ENCODE data around the gene TMEM242. TPM values are rescaled to one million over a fixed set of nuclear protein-coding genes. Genes with fewer than 3 reads are reported as not detected.
A peak's percentile ranks its signal among the peaks of the same experiment; 100 is the strongest.
"Not testable (repeated sequence)": the region's sequence is repeated elsewhere in the genome, so short reads cannot be mapped to it uniquely, and the experiment has no call there.

Gene TMEM242
- total RNA-seq, 2 donors from 2014 or later: 10.8 to 11.9 TPM

DNA sequence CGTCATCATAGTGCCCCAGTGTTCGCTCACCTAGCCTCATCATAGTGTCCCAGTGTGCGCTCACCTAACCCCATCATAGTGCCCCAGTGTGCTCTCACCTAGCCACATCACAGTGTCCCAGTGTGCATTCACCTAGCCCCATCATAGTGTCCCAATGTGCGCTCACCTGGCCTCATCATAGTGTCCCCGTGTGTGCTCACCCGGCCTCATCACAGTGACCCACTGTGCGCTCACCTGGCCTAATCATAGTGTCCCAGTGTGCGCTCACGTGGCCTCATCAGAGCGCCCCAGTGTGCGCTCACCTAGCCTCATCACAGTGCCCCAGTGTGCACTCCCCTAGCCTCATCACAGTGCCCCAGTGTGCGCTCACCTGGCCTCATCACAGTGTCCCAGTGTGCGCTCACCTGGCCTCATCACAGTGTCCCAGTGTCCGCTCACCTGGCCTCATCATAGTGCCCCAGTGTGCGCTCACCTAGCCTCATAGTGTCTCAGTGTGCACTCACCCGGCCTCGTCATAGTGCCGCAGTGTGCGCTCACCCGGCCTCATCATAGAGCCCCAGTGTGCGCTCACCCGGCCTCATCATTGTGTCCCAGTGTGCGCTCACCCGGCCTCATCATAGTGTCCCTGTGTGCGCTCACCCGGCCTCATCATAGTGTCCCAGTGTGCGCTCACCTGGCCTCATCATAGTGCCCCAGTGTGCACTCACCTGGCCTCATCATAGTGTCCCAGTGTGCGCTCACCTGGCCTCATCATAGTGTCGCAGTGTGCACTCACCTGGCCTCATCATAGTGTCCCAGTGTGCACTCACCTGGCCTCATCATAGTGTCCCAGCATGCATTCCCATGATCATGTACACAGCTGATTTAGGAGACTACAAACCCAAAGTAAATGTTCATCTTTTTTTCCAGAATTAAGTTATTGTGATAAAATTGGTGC is 9.5 kb downstream of the TMEM242 start:
- Histone ChIP-seq H3K27me3 (no peaks in the 10 kb centered on the region), H3K9me3 (no peaks in the 10 kb centered on the region), H3K36me3 (no peaks in the 10 kb centered on the region), H3K27ac (no peak overlapping the region), H3K4me1 (no peaks in the 10 kb centered on the region), H3K9ac (ENCODE audit: low read depth in 2 of 2, low read length in 2 of 2) (no peak overlapping the region), H3K4me3 (no peak overlapping the region)
- DNase-seq: no peak
- intact Hi-C loops (cut with DNase I): no loop called here
- TF ChIP-seq, protein P1, sequence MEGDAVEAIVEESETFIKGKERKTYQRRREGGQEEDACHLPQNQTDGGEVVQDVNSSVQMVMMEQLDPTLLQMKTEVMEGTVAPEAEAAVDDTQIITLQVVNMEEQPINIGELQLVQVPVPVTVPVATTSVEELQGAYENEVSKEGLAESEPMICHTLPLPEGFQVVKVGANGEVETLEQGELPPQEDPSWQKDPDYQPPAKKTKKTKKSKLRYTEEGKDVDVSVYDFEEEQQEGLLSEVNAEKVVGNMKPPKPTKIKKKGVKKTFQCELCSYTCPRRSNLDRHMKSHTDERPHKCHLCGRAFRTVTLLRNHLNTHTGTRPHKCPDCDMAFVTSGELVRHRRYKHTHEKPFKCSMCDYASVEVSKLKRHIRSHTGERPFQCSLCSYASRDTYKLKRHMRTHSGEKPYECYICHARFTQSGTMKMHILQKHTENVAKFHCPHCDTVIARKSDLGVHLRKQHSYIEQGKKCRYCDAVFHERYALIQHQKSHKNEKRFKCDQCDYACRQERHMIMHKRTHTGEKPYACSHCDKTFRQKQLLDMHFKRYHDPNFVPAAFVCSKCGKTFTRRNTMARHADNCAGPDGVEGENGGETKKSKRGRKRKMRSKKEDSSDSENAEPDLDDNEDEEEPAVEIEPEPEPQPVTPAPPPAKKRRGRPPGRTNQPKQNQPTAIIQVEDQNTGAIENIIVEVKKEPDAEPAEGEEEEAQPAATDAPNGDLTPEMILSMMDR (IDR thresholded peaks at IDR 0.05): no peak

DNA sequence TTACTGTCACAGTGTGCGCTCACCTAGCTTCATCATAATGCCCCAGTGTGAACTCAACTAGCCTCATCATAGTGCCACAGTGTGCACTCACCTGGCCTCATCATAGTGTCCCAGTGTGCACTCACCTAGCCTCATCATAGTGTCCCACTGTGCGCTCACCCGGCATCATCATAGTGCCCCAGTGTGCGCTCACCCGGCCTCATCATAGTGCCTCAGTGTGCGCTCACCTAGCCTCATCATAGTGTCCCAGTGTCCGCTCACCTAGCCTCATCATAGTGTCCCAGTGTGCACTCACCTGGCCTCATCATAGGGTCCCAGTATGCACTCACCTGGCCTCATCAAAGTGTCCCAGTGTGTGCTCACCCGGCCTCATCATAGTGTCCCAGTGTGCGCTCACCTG is 10.6 kb downstream of the TMEM242 start:
- Histone ChIP-seq H3K27ac (no peak overlapping the region), H3K4me3 (no peak overlapping the region), H3K9ac (ENCODE audit: low read depth in 2 of 2, low read length in 2 of 2) (no peak overlapping the region), H3K9me3 (no peaks in the 10 kb centered on the region), H3K36me3 (no peaks in the 10 kb centered on the region), H3K4me1 (no peaks in the 10 kb centered on the region), H3K27me3 (no peaks in the 10 kb centered on the region)
- DNase-seq: no peak
- intact Hi-C loops (cut with DNase I): no loop called here
- TF ChIP-seq, protein P1 (IDR thresholded peaks at IDR 0.05): no peak

DNA sequence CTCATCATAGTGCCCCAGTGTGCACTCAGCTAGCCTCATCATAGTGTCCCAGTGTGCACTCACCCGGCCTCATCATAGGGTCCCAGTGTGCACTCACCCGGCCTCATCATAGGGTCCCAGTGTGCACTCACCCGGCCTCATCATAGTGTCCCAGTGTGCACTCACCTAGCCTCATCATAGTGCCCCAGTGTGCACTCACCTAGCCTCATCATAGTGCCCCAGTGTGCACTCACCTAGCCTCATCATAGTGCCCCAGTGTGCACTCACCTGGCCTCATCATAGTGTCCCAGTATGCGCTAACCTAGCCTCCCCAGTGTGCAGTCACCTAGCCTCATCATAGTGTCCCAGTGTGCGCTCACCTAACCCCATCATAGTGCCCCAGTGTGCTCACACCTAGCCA is 12.6 kb downstream of the TMEM242 start:
- H3K9me3 ChIP-seq; intact Hi-C loops (cut with DNase I); H3K27ac ChIP-seq: not testable (repeated sequence)

DNA sequence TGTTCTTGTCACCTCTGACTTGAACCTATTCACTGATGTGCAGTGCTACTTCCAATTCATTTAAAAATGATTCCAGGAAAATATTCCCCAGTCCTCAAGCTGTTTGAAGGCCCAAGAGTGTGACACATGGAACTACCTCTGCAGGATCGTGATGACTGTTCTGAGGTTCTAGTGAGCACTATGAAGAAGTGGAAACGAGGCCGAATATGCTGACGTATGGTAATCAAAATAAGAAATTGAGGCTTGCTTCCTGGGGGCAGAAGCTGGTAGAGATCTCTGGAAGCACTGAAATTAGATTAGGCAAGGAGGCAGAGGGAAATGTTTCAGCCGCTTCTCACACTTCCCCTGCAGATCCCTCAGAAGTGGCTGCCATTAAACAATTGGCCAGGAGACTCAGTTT is 15.7 kb downstream of the TMEM242 start:
- Histone ChIP-seq H3K27me3 (no peaks in the 10 kb centered on the region), H3K4me1 (peaks cover 10% of the 10 kb centered on the region), H3K9me3 (no peaks in the 10 kb centered on the region), H3K27ac (no peak overlapping the region), H3K9ac (ENCODE audit: low read depth in 2 of 2, low read length in 2 of 2) (no peak overlapping the region), H3K36me3 (no peaks in the 10 kb centered on the region), H3K4me3 (no peak overlapping the region)
- TF ChIP-seq, protein P1 (IDR thresholded peaks at IDR 0.05): no peak
- DNase-seq: no peak
- intact Hi-C loops (cut with DNase I): no loop called here

More for the DNA sequence above, 12.6 kb downstream of the TMEM242 start:
- H3K4me3 ChIP-seq; H3K4me1 ChIP-seq; H3K27me3 ChIP-seq; H3K36me3 ChIP-seq; H3K9ac ChIP-seq (ENCODE audit: low read depth in 2 of 2, low read length in 2 of 2); DNase-seq: not testable (repeated sequence)

DNA sequence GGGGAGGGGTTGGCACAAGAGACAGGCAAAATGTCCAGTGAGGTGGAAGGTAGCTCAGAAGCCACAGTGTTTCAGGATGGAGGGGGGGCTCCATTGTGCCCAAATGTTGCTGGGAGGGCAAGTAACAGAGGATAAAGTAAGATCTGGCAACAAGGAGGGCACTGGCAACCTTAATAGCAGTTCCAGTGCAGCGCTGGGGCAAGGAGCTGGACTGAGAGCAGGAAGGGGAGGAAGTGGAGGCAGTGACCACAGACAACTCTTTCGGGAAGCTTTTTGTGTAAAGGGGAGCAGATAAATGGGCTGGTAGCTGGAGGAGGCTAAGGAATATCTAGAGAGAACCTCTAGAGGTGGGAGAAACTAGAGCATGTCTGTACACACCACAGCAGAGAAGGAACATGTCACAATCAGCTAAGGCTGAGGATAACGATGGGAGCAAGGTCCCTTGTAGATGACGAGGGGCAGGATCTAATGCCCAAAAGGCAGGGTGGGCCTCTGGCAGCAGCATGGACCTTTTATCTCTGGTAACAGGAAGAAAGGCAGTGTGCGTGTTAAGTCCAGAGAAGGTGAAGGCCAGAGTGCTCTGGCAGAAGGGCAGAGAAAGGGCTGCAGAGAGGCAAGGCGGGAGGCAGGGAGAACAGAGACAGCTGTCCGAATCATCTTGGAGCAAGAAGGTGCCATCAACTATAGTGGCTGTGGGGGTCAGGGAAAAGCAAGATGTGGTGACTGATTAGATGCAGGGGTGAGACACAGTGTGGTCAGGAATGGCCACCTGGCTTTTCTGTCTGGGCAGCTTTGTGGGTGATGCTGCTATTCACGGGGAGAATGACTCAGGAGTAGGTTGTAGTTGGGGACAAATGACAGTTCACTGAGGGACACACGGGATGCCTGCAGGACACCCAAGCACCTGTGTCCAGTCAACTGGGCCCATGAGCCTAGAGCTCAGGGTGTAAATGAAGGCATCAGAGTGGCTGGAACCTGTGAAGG is 17.4 kb downstream of the TMEM242 start:
- peaks cover 10% of the 10 kb centered on the region for H3K4me1 ChIP-seq
- H3K4me3 ChIP-seq: no peak overlapping the region
- peak overlapping the region; percentile 54 for H3K27ac ChIP-seq
- peak overlapping the region; percentile 1 to 19 for H3K9ac ChIP-seq (ENCODE audit: low read depth in 2 of 2, low read length in 2 of 2)
- H3K27me3 ChIP-seq: no peaks in the 10 kb centered on the region
- DNase-seq: no peak
- intact Hi-C loops (cut with DNase I): no loop called here
- H3K36me3 ChIP-seq: no peaks in the 10 kb centered on the region
- H3K9me3 ChIP-seq: no peaks in the 10 kb centered on the region
- TF ChIP-seq, protein P1 (IDR thresholded peaks at IDR 0.05): no peak
